ENCODE results near the gene RBBP8NL. TPM values are rescaled to one million over a fixed set of nuclear protein-coding genes. Genes with fewer than 3 reads are reported as not detected.
A peak's percentile ranks its signal among the peaks of the same experiment; 100 is the strongest.
"Not testable (repeated sequence)": the region's sequence is repeated elsewhere in the genome, so short reads cannot be mapped to it uniquely, and the experiment has no call there.

Gene RBBP8NL
- total RNA-seq, 1 donor from 2014 or later = not detected

DNA sequence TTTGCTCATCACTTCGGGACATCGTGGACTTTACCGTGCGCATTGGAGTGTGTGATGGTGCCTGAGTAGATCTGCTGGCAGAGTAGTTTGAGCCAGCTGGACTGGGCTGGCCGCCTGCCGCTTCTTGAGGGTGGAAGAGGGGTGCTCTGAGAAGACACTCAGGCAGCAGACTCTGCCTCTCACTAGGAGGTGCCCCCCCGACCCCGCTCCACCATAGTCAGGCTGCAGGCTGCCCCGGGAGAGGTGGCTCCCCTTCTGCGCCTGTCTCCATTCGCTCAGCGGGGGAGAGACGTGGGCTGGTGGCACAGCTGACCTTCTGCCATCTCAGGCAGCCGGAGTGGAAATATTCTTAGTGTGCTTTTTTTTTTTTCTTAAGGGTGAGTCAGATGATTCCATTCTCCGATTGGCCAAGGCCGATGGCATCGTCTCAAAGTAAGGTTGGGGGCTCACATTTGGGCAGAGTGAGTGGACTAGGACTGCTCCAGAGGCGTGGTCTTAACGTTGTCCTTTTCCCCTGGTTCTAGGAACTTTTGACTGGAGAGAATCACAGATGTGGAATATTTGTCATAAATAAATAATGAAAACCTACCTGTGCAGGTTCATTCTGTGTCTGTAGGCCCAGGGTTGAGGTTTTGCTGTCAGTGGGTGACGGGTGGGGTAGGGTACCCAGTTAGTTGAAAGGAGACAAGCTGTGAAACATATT, 39.3 kb downstream of the RBBP8NL start:
- DNase-seq (no peak), ATAC-seq (no peak)
- intact Hi-C loops (cut with micrococcal nuclease) = no loop called here

DNA sequence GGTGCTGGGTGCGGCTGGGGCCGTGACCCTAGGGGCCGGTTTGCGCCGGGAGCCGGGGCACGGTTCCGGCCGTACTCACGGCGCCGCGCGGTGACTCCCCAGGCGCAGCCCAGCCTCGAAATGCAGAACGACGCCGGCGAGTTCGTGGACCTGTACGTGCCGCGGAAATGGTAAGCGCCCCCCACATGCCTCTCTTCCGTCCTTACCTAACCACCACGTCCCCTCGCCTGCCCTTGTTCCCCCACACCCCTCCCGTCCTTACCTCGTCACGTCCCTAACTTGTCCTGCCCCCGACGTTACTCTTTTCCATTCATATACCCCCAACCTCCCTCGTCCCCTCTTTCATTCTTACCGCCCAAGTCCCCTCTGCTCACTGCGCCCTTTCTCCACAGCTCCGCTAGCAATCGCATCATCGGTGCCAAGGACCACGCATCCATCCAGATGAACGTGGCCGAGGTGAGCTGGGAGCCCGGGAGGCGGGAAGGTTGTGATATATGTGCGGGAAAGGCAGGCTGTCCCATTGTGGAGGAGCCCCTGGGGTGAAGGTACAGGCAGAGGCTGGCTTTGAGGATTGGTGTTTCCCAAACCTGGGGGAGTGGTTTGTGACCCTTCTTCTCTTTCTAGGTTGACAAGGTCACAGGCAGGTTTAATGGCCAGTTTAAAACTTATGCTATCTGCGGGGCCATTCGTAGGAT, 40.0 kb downstream of the RBBP8NL start:
- ATAC-seq (no peak), DNase-seq (no peak)
- intact Hi-C loops (cut with micrococcal nuclease) = no loop called here

DNA sequence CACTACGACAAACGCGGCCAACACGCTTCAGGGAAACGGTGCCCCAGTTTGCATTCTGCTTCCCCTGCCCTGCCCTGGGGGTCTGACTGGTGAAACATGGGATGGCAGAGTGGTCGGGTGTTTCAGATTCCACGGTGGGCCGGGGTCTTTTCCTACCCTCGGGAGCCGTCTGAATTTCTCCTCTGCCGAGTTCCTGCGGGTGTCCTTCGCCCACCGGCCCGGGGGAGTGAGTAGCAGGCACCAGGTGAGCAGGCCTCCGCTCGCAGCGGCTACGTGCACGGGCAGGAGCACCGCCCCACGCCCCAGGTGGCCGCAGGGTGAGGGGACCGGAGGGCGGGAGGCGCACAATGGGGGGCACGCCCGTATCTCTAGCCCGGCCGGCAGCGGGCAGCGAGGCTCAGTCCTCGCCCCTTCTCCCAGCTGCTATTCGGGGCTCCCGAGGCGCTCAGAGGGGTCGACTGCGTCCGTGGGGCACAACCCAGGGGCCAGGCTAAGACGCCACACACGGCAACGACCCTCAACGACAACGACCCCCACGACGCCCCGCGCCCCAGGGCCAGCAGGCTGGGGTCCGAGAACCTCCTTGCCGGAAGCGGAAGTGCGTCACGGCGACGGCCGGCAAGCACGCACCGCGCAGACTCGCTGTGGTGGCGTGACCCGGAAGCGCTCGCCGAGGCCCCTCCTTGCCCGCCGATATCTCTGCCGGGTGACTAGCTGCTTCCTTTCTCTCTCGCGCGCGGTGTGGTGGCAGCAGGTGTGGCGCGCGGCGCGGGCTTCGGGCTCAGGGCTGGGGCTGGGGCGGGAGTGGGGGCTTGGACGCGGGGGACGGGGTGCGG, 40.7 kb downstream of the RBBP8NL start, which contains the start of gene RPS21:
Gene RPS21 (plus strand): TSS at position 721 of the 836 bp plus-strand sequence. CDS start 236 bp downstream, outside the sequence.
- DNase-seq (peak; percentile 96), ATAC-seq (peak; percentile 93)
- intact Hi-C loops (cut with micrococcal nuclease) = no loop called here

DNA sequence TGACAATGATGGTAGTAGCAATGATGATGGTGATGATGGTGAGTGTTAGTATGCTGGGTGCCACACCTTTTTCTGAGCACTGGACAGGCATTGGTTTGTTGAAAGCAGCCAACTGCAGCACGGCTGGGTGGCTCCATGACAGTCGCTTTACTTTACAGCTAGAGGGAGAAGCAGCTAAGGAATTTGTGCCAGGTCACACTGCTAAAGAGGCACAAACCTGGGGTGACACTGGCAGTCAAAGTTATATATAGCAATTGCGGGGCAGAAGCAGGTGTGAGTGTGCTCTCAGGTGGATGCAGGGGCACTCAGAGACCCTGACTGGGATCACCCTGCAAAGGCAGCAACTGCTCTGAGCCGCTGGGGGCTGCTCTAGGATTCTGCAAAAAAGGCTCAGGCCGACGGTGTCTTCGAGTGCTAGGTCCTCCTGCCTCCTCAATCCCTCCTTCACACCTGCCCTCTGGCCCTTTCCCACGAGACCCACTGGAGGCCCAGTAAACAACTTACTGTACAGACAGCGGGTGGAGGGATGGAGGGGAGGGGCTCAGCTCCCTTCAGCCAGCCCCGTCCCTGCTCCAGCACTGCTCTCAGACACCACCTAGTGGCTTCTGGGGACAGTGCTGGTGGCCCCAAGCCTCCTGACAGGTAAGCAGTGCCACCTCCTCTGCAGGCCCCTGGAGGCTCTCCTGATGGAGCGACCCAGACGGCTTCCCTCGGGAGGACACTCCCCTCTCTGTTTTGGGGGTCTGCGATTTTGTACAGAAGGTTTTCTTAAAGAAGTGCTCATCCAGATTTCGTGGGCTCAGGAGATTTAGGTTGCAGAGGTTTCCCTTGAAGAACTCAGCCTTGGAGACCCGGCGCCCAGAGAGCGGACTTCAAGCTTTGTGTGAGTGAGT, 44.8 kb downstream of the RBBP8NL start:
- intact Hi-C loops (cut with micrococcal nuclease) = loop anchor here (5.0 kb wide), 1 partner anchor 80 kb away; the partner anchor contains the start of gene ADRM1
- DNase-seq (peak; percentile 84), ATAC-seq (peak; percentile 68)

DNA sequence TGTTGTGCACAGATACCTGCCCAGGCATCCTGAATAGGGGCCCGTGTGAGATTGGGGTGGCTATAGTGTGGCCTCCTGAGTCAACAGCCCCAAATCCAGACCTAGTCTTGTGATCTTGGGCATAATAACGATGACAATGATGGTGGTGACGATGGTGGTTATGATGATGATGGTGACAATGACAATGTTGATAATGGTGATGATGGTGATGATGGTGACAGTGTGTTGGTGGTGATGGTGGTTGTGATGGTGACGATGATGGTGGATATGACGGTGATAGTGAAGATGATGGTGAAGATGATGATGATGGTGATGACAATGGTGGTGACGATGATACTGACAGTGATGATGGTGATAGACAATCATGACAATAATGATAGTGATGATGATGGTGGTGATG, 45.5 kb downstream of the RBBP8NL start:
- DNase-seq (no peak), ATAC-seq (no peak)
- intact Hi-C loops (cut with micrococcal nuclease) = loop anchor here (5.0 kb wide), 1 partner anchor 80 kb away; the partner anchor contains the start of gene ADRM1

DNA sequence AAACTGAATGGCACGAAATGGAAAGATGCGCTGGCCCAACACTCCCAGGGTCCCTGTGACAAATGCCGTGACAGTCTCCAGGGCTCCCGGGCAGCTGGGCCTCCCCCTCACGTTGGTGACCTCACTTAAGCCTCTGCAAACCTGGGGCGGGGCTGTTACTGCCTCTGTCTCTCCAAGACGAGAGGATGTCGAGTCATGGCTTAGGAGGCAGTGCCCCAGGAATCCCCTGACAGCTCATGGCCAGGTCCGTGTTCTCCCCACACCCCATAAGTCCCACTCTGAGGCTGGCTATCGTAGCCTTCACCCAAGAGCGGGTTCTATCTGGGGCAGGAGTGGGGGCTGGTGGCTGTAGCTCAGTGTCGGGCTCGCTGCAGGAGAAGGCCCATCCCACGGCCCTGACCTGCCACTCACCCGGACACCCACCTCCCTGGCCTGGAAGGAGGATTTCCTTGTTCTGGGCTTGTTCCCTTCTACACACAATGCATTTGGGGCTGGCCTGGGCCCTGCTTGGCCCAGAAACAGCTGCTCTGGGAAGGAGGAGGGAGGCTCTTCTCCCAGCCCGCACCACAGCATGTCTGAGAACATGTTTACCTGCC, 46.0 kb downstream of the RBBP8NL start:
- intact Hi-C loops (cut with micrococcal nuclease) = loop anchor here (5.0 kb wide), 1 partner anchor 79 kb away; the partner anchor contains the start of gene ADRM1
- peak; percentile 1 for ATAC-seq
- DNase-seq = no peak

DNA sequence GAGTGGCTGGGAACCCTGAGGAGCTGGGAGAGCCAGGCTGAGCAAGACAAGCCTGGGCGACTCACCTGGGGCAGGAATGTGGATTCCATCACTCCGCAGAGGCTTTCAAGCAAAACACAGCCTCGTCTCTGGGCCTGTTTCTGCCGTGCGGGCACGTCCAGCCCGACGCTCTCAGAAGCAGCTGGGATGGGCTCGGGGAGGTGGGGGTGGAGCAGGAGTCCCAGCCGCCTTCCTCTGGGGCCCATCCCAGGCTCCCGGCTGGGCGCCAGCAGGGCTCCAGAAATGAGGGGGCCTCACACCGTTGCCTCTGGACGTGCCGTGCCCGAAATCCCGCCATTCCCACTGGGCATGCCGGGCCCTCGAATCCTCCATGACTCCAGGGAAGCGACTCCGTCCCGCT, 49.1 kb downstream of the RBBP8NL start:
- intact Hi-C loops (cut with micrococcal nuclease) = no loop called here
- ATAC-seq (no peak), DNase-seq (no peak)

DNA sequence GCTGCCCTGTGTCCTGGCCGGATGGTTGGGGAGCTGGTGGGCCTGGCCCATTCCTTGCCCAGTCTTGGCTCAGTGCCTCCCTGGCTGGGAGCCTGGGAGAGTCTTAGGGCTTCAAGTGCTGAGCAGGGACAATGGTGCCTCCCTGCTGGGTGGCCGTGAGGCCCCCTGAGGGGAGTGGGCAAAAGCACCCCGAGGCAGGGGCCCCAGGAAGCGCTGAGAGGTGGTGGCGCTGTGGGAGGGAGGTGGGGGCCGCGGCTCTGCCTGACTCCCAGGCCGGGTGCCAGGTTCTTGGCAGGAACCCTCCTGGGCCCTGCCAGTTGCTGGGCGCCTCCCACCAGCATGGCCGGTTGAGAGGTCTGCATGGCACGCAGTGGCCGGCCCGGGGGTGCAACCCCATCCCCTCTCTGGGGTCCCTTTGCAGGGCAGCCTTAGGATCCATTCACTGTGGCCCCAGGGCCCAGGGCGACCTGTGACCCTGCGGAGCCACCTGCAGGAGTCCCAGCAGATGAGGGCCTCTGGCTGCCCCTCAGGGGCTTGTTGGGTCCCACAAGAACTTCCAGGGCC, 49.6 kb downstream of the RBBP8NL start:
- DNase-seq (peak; percentile 85), ATAC-seq (peak; percentile 65)
- intact Hi-C loops (cut with micrococcal nuclease) = no loop called here

DNA sequence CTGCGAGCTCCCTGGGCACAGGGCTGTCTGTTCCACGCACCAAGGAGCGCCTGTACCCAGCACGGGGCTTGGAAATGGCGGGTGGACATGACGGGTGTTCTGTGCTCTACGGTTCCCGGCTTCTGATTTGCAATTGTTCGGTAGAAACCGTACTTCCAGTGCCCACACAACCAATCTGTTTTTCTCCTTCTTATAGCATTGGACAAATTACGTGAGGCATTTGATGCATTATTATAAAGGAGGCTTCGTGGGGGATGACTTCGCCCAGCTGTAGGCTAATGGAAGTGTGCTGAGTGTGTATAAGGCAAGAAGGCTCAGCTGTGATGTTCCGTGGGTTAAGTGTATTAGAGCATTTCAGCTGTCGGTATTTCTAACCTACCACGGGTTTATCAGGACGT, 50.3 kb downstream of the RBBP8NL start:
- intact Hi-C loops (cut with micrococcal nuclease) = no loop called here
- no peak for ATAC-seq
- DNase-seq = no peak

DNA sequence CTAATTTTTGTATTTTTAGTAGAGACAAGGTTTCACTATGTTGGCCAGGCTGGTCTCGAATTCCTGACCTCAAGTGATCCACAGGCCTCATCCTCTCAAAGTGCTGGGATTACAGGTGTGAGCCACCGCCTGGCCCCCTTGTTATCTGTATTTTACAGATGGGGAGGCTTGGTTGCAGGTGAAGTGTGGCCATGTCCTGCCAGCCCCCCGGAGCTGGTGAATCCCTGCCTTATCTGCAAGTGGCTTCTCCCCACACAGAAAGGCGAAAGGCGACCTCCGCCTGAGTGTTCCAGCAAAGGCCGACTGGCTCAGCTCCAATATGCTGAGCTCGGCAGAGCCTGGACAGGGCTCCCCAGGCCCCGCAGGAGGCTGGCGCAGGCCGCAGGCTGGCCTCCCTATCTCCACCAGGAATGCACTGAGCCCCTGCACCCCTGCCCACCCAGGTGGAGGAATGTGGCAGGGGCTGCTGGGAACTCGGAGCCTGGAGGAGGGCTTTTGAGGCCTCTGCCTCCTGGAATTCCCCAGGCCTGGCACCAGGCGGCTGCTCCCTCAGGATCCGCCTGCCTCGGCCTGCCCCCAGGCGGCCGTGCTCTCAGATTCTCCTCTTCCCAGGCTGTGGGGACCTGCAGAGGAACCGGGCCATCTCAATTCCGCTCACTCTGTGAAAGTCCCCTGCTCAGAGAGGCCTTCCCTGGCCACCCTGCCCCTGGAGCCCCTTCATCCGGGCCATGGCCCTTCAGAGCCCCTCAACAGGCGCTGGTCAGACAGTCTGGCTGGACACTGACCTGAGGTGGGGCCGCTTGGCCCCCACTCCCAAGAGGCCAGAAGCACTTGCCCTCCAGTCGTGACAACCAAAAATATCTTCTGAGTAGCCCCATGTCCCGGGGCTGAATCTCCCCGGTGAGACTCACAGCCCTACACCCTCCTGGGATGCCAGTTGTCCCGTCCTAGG, 51.0 kb downstream of the RBBP8NL start:
- intact Hi-C loops (cut with micrococcal nuclease) = no loop called here
- DNase-seq (peak; percentile 78), ATAC-seq (peak; percentile 82)

DNA sequence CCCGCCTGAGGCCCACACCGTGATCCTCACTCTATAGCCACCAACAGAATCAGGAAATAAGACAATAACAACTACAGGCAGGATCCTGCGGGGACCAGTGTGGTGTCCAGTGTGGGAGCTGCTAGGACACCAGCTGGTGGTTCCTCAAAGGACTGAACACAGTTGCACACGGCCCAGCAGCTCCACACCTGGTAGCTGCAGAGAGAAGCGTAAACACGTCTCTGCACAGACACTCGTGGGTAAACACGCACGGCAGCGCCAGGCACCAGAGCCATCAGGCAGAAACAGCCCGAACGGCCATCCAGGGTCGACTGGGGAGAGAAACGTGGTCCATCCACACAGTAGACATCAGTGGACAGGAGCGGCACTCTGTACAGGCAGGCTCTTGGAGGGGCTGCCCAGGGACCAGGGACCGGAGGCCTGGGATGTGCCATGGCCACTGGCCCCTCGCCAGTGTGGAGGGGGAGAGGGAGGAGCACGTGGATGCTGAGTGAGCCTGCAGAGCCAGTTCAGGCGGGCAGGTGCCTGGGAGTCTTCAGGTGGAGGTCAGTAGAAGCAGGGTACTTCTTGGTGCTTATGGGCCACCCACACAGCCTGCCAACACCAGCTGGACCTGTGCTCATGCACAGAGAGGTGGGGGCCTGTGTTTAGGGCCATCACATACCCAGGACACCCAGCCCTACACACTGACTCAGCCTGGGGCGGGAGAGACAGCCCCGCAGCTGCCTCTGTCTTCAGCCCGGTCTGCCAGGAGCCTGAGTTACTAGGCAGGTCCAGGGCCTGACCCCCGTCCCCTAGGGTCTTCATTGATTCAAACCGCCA, 52.8 kb downstream of the RBBP8NL start:
- no peak for DNase-seq
- ATAC-seq = no peak

DNA sequence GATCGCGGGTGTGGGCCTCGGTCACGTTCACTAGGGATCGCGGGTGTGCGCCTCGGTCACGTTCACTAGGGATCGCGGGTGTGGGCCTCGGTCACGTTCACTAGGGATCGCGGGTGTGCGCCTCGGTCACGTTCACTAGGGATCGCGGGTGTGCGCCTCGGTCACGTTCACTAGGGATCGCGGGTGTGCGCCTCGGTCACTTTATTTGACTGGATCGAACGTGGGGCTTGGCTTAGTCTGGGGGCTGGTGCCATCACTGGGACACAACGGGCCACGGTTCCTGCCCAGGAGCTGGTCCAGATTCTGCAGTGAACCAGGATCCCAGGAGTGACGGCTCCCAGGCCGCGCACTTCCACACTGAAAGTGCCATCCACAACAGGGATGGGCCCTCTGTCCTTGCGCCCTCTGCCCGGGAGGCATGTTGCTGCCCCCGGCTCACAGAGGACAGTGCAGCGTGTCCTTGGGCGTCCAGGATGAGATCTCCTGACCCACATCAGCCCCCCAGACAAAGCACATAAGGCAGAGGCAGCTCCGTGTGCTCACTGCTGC, 53.6 kb downstream of the RBBP8NL start:
- ATAC-seq; DNase-seq; intact Hi-C loops (cut with micrococcal nuclease): not testable (repeated sequence)

More for the DNA sequence above, 52.8 kb downstream of the RBBP8NL start:
- intact Hi-C loops (cut with micrococcal nuclease) = no loop called here

DNA sequence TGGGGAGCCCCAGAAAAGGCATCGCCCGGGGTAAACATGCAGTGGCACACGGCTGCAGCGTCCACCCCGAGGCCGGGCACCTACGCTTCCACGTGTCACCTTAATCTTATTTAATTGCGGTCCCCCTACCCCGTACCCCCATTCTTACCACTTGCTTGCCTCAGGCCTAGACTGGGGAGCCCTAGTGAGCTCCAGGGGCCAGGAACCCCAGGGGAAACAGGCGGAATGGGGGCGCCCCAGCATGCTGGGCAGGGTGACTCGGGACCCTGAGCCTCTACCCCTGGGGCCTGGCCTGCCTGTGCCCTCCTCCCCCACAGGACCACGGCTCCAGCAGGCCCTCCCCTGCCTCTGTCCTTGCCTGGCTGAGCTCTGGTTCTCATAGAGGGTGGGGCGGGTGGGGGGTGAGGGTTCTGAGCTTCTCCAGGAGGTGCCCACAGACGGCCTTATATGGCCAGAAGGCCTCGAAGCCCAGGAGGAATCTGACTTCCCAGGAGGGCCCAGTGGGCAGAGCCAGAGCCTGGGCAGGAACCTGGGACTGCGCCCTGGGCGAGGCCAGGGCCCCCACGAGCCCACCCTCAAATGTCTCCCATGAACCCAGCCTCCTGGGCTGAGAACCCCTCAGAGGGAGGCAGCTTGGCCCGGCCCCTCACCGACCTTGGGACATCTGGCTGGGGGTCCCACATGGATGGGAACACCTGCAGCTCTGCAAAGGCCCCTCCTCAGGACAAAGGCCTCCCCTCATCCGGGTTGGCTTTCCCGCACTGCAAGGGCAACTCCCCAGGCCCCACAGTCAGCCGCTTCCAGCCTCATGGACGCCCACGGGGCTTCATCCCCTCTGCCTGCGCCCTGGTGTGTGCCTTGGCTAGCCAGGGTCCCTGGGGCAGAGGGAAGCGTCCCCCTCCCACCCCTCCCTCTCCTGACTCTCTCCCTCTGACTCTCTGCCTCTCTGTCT, 55.0 kb downstream of the RBBP8NL start:
- DNase-seq = no peak
- no peak for ATAC-seq
- intact Hi-C loops (cut with micrococcal nuclease) = no loop called here

DNA sequence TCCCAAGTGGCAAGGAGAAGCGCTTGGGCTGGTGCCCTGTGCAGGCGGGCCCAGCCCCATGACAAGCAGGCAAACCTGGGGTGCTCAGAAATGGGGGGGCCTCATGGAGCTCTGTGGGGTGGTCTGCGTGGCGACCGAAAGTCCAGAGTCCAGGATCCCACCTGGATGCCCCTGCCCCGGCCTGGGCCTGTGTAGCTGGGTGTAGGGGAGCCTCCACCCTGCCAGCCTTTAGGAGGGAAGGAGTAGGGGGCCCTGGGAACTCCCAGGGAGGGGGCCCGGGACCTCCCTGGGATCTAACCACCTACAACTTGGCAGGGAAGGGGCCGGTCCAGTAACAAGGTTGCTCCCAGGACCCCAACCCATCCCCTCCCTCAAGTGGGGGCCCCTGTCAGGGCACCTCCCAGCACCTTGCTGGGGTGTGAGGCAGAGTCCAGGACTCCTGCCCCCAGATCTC, 55.7 kb downstream of the RBBP8NL start:
- intact Hi-C loops (cut with micrococcal nuclease) = no loop called here
- DNase-seq = no peak
- ATAC-seq = no peak
